Activated T-helper 1 cell treated with Interleukin-2 at 50 U/mL for 16 hours (primary cell): ENCODE data around the gene MBNL2.

Experiments
- DNase-seq: peaks from one replicate; pipeline ENCODE4 v3.0.0-alpha.2; 2020; ENCODE audit warnings: low read depth

MBNL2 gene

GRCh38 chr13:97253581-97254293 lies 31.6 kb downstream of the MBNL2 start:
- no peak for DNase-seq

GRCh38 chr13:97254816-97255215 lies 32.7 kb downstream of the MBNL2 start:
- no peak for DNase-seq

GRCh38 chr13:97255515-97256021 lies 33.4 kb downstream of the MBNL2 start:
- no peak for DNase-seq

- no peak for DNase-seq
Observed at GRCh38 chr13:97256343-97256783, 34.2 kb downstream of the MBNL2 start.

- DNase-seq: no peak
Observed at GRCh38 chr13:97257228-97257755, 35.2 kb downstream of the MBNL2 start.

- no peak for DNase-seq
Observed at GRCh38 chr13:97257800-97258799, 36.0 kb downstream of the MBNL2 start.

- no peak for DNase-seq
Observed at GRCh38 chr13:97258801-97259200, 36.7 kb downstream of the MBNL2 start.

- DNase-seq: no peak
Observed at GRCh38 chr13:97259410-97259797, 37.3 kb downstream of the MBNL2 start.

- no peak for DNase-seq
Observed at GRCh38 chr13:97259798-97260714, 37.9 kb downstream of the MBNL2 start.

GRCh38 chr13:97261254-97262005 lies 39.3 kb downstream of the MBNL2 start:
- DNase-seq: no peak

GRCh38 chr13:97262058-97262457 lies 39.9 kb downstream of the MBNL2 start:
- DNase-seq: no peak

- no peak for DNase-seq
Observed at GRCh38 chr13:97263160-97263559, 41.0 kb downstream of the MBNL2 start.

- no peak for DNase-seq
Observed at GRCh38 chr13:97264663-97265062, 42.5 kb downstream of the MBNL2 start.

GRCh38 chr13:97266332-97266731 lies 44.2 kb downstream of the MBNL2 start:
- no peak for DNase-seq

GRCh38 chr13:97266772-97267417 lies 44.8 kb downstream of the MBNL2 start:
- no peak for DNase-seq

- no peak for DNase-seq
Observed at GRCh38 chr13:97267418-97268059, 45.4 kb downstream of the MBNL2 start.

- no peak for DNase-seq
Observed at GRCh38 chr13:97268772-97269171, 46.6 kb downstream of the MBNL2 start.

- DNase-seq: no peak
Observed at GRCh38 chr13:97269603-97270002, 47.5 kb downstream of the MBNL2 start.

GRCh38 chr13:97272526-97272925 lies 50.4 kb downstream of the MBNL2 start:
- no peak for DNase-seq
